ENCODE results near the gene ANGPTL2.

ANGPTL2 gene

DNA sequence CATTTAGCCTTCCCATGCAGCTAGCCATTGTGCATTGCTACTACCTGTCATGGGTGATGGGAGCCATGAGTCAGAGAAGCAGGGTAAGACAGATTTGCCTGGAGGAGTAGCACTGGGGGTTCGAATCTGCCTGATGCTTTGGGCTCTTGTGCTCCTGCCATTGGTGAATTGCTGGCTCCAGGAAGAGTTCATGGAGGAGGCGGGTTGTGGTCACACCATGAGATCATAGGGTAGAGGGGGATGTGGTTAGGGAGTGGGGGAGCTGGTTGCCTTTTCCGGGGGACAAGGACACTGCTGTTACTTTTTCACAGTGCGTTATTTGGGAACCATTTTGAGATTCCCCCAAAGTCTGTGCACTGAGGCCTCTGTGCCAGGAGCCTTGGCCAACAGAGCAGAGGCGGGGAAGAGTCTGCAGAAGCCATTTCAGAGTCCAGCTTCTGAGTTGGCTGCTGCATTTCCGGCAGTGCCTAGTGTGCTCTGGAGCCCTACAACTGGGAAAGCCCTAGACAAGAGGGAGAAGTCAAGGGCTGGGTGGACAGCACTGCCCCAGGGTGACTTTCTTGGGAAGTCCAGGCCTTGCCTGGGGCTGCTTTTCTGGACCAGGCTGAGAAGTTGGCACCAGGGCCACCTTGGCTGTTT, 6.2 kb downstream of the ANGPTL2 start:
- H3K4me3 ChIP-seq (ENCODE audit: low read depth, low read length, poor library complexity, severe bottlenecking): no peak overlapping the region
- no peaks in the 10 kb centered on the region for H3K4me1 ChIP-seq (ENCODE audit: insufficient read depth, low read length, severe bottlenecking)
- TF ChIP-seq EZH2 (IDR thresholded peaks at IDR 0.05; ENCODE audit: borderline replicate concordance, low read length): no peak
- TF ChIP-seq, protein P1, sequence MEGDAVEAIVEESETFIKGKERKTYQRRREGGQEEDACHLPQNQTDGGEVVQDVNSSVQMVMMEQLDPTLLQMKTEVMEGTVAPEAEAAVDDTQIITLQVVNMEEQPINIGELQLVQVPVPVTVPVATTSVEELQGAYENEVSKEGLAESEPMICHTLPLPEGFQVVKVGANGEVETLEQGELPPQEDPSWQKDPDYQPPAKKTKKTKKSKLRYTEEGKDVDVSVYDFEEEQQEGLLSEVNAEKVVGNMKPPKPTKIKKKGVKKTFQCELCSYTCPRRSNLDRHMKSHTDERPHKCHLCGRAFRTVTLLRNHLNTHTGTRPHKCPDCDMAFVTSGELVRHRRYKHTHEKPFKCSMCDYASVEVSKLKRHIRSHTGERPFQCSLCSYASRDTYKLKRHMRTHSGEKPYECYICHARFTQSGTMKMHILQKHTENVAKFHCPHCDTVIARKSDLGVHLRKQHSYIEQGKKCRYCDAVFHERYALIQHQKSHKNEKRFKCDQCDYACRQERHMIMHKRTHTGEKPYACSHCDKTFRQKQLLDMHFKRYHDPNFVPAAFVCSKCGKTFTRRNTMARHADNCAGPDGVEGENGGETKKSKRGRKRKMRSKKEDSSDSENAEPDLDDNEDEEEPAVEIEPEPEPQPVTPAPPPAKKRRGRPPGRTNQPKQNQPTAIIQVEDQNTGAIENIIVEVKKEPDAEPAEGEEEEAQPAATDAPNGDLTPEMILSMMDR (IDR thresholded peaks at IDR 0.05; ENCODE audit: low read length): no peak
- H3K9ac ChIP-seq (ENCODE audit: low read length): no peak overlapping the region
- H2AFZ ChIP-seq (ENCODE audit: low read length): no peak overlapping the region
- H3K36me3 ChIP-seq (ENCODE audit: insufficient read depth, low read length): no peaks in the 10 kb centered on the region
- no peaks in the 10 kb centered on the region for H4K20me1 ChIP-seq (ENCODE audit: insufficient read depth, low read length)
- no peaks in the 10 kb centered on the region for H3K9me2 ChIP-seq (ENCODE audit: low read depth, low read length)
- H3K79me2 ChIP-seq (ENCODE audit: insufficient read depth, low read length): no peaks in the 10 kb centered on the region
- H3F3A ChIP-seq (ENCODE audit: insufficient read depth, low read length): no peaks in the 10 kb centered on the region
- no peaks in the 10 kb centered on the region for H3K27me3 ChIP-seq (ENCODE audit: insufficient read depth, low read length)
- H3K27ac ChIP-seq (ENCODE audit: low read depth, low read length, poor library complexity, severe bottlenecking): no peak overlapping the region
- no peaks in the 10 kb centered on the region for H3K9me3 ChIP-seq (ENCODE audit: low read length)
- H3K4me2 ChIP-seq (ENCODE audit: low read length): no peak overlapping the region

DNA sequence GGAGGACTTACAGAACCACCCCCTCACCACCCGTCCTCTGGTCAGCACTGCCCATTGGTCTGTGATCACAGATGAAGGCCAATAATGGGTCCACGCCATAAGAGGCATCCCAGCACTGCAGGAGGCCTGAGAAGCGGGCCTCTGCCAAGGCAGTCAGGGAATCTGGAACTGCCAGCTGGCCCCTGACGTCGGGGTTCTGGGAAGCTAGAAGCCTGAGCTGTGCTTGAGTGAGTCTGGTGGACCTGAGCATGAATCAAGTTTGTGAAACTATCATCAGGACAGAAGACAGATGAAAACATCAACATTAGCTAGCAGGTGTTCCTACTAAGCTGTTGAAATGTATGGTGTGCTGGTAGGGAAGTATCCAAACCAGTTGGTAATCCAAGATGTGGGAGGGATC, 7.8 kb downstream of the ANGPTL2 start:
- Histone ChIP-seq H3K9me3 (ENCODE audit: low read length) (no peaks in the 10 kb centered on the region), H3K27ac (ENCODE audit: low read depth, low read length, poor library complexity, severe bottlenecking) (no peak overlapping the region), H3K4me3 (ENCODE audit: low read depth, low read length, poor library complexity, severe bottlenecking) (no peak overlapping the region), H3K79me2 (ENCODE audit: insufficient read depth, low read length) (no peaks in the 10 kb centered on the region), H3K4me2 (ENCODE audit: low read length) (no peak overlapping the region), H3K27me3 (ENCODE audit: insufficient read depth, low read length) (no peaks in the 10 kb centered on the region), H4K20me1 (ENCODE audit: insufficient read depth, low read length) (no peaks in the 10 kb centered on the region), H2AFZ (ENCODE audit: low read length) (no peak overlapping the region), H3K9me2 (ENCODE audit: low read depth, low read length) (no peaks in the 10 kb centered on the region), H3K4me1 (ENCODE audit: insufficient read depth, low read length, severe bottlenecking) (no peaks in the 10 kb centered on the region), H3F3A (ENCODE audit: insufficient read depth, low read length) (no peaks in the 10 kb centered on the region), H3K9ac (ENCODE audit: low read length) (no peak overlapping the region), H3K36me3 (ENCODE audit: insufficient read depth, low read length) (no peaks in the 10 kb centered on the region)
- TF ChIP-seq, protein P1 (IDR thresholded peaks at IDR 0.05; ENCODE audit: low read length): no peak
- no peak for TF ChIP-seq EZH2 (IDR thresholded peaks at IDR 0.05; ENCODE audit: borderline replicate concordance, low read length)

DNA sequence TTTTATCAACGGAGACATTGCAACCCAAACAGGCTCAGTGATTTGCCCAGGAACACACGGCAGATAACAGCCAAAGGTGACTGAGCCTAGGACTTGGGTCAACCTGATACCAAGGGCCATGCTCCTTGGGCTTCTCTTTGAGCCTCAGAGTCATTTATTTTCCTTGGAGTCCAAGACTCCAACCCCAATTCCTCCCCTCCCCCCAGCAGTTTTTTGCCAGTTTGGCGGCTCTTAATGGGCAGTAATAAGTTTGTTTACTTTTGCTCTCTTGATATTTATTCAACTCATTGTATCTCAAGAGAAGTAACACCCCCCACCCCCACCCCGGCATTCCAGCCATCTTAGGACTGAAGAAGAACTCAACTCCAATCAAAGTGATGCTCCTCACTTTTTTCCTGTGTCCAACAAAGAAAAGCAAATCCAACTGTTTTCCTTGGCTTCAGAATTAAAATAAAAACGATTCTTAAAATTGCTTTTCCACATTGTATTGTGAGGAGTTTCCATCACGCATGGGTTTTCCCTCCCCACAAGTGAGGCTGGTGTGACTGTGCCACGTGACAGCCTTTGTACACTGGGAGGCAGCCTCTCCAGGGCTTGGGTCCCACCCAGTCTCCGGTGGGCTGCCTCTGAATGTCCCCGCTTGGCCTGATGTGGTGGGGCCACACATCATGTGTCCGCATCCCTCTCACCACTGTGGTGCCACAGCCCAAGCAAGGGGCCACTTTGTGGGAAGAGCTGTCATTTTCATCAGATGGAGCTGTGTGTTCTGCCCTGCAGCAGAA, 9.1 kb downstream of the ANGPTL2 start:
- Histone ChIP-seq H3K4me2 (ENCODE audit: low read length) (no peak overlapping the region), H4K20me1 (ENCODE audit: insufficient read depth, low read length) (no peaks in the 10 kb centered on the region), H3K79me2 (ENCODE audit: insufficient read depth, low read length) (no peaks in the 10 kb centered on the region), H3K9me2 (ENCODE audit: low read depth, low read length) (no peaks in the 10 kb centered on the region), H3K4me3 (ENCODE audit: low read depth, low read length, poor library complexity, severe bottlenecking) (no peak overlapping the region), H2AFZ (ENCODE audit: low read length) (no peak overlapping the region), H3K27me3 (ENCODE audit: insufficient read depth, low read length) (no peaks in the 10 kb centered on the region), H3K9me3 (ENCODE audit: low read length) (no peaks in the 10 kb centered on the region), H3K27ac (ENCODE audit: low read depth, low read length, poor library complexity, severe bottlenecking) (no peak overlapping the region), H3K9ac (ENCODE audit: low read length) (no peak overlapping the region), H3K4me1 (ENCODE audit: insufficient read depth, low read length, severe bottlenecking) (no peaks in the 10 kb centered on the region), H3F3A (ENCODE audit: insufficient read depth, low read length) (no peaks in the 10 kb centered on the region), H3K36me3 (ENCODE audit: insufficient read depth, low read length) (no peaks in the 10 kb centered on the region)
- TF ChIP-seq, protein P1 (IDR thresholded peaks at IDR 0.05; ENCODE audit: low read length): no peak
- TF ChIP-seq EZH2 (IDR thresholded peaks at IDR 0.05; ENCODE audit: borderline replicate concordance, low read length): no peak
